Measurements from ENCODE around the gene ANKRD1. TPM values are rescaled to one million over a fixed set of nuclear protein-coding genes. Genes with fewer than 3 reads are reported as not detected.

The ANKRD1 gene
- total RNA-seq, 4 donors from 2014 or later, result 0.83 TPM; not detected in 3

DNA sequence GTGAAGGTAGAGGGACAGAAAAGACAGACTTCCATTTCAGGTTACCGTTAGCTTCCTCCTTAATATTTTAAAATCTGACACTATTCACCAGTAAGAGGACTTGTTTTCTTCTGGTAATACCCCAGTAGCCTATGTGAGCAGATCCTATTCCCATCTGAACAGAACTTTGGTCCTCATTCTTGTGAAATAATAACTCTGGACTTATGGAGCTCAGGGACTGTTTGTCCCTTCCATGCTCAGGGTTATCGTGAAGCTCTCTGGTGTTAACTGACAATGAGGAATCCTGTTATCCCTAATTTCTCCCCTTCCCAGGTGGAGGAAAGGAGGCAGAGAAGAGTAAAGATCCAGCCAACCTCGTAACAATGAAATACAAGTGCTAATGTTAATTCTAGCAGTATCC lies 47.0 kb upstream of the ANKRD1 start:
- DNase-seq (ENCODE audit: extremely low spot score), result no peak
- Histone ChIP-seq H3K27me3 (no peaks in the 10 kb centered on the region), H3K27ac (replicated peaks in 1 of 4) (no peak overlapping the region), H3K36me3 (no peaks in the 10 kb centered on the region), H3K4me1 (peaks cover 4 to 26% (median 12%) of the 10 kb centered on the region in 4 donors), H3K4me3 (no peak overlapping the region), H3K9me3 (no peaks in the 10 kb centered on the region)
- intact Hi-C loops (cut with DNase I), result no loop called here
- WGBS, result 83% methylated on average over 3 of the region's 3 CpGs
- no peak for TF ChIP-seq EP300 (IDR thresholded peaks at IDR 0.05)
- no peak for TF ChIP-seq POLR2AphosphoS5 (IDR thresholded peaks at IDR 0.05)
- TF ChIP-seq POLR2A (IDR thresholded peaks at IDR 0.05; ENCODE audit: low read depth), result no peak
- TF ChIP-seq, protein P1, sequence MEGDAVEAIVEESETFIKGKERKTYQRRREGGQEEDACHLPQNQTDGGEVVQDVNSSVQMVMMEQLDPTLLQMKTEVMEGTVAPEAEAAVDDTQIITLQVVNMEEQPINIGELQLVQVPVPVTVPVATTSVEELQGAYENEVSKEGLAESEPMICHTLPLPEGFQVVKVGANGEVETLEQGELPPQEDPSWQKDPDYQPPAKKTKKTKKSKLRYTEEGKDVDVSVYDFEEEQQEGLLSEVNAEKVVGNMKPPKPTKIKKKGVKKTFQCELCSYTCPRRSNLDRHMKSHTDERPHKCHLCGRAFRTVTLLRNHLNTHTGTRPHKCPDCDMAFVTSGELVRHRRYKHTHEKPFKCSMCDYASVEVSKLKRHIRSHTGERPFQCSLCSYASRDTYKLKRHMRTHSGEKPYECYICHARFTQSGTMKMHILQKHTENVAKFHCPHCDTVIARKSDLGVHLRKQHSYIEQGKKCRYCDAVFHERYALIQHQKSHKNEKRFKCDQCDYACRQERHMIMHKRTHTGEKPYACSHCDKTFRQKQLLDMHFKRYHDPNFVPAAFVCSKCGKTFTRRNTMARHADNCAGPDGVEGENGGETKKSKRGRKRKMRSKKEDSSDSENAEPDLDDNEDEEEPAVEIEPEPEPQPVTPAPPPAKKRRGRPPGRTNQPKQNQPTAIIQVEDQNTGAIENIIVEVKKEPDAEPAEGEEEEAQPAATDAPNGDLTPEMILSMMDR (IDR thresholded peaks at IDR 0.05), result no peak

GRCh38 chr10:90966146-90966545 lies 45.3 kb upstream of the ANKRD1 start:
- peak; percentile 19 for DNase-seq (ENCODE audit: extremely low spot score)
- H3K4me3 ChIP-seq, result no peak overlapping the region
- peaks cover 4 to 26% (median 12%) of the 10 kb centered on the region in 4 donors for H3K4me1 ChIP-seq
- no peak for TF ChIP-seq POLR2A (IDR thresholded peaks at IDR 0.05; ENCODE audit: low read depth)
- TF ChIP-seq, protein P1 (IDR thresholded peaks at IDR 0.05), result no peak
- TF ChIP-seq POLR2AphosphoS5 (IDR thresholded peaks at IDR 0.05), result no peak
- no peak for TF ChIP-seq EP300 (IDR thresholded peaks at IDR 0.05)
- H3K36me3 ChIP-seq, result no peaks in the 10 kb centered on the region
- H3K9me3 ChIP-seq, result no peaks in the 10 kb centered on the region
- no peaks in the 10 kb centered on the region for H3K27me3 ChIP-seq
- H3K27ac ChIP-seq (replicated peaks in 1 of 4), result no peak overlapping the region
- intact Hi-C loops (cut with DNase I), result no loop called here

DNA sequence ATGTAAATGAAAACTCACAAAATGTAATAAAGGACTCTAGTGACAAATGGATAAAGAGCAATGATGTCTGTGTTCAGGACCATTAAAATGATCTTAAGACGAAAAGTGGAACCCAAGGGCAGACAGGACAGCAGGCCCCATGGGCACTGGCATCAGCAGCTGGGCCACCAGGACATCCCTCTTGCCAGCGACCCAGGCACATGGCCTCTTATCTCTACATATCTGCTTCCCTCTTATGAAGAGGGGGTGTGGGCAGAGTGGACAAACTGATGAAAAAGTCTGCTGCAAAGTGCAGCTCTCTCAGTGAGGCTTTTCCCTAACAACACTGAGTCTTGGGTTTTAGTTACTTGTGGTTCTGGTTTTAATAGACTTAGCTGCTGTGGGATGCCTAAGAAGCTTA lies 44.8 kb upstream of the ANKRD1 start:
- intact Hi-C loops (cut with DNase I), result no loop called here
- Histone ChIP-seq H3K4me3 (no peak overlapping the region), H3K27me3 (no peaks in the 10 kb centered on the region), H3K27ac (replicated peaks in 1 of 4) (no peak overlapping the region), H3K36me3 (no peaks in the 10 kb centered on the region), H3K9me3 (no peaks in the 10 kb centered on the region), H3K4me1 (peaks cover 4 to 26% (median 12%) of the 10 kb centered on the region in 4 donors)
- TF ChIP-seq, protein P1 (IDR thresholded peaks at IDR 0.05), result no peak
- no peak for TF ChIP-seq EP300 (IDR thresholded peaks at IDR 0.05)
- no peak for TF ChIP-seq POLR2AphosphoS5 (IDR thresholded peaks at IDR 0.05)
- no peak for TF ChIP-seq POLR2A (IDR thresholded peaks at IDR 0.05; ENCODE audit: low read depth)
- no peak for DNase-seq (ENCODE audit: extremely low spot score)
- WGBS, result 76% methylated on average over 2 of the region's 2 CpGs

GRCh38 chr10:90964781-90965465 lies 44.0 kb upstream of the ANKRD1 start:
- peak; percentile 81 for DNase-seq (ENCODE audit: extremely low spot score)
- no peak for TF ChIP-seq POLR2AphosphoS5 (IDR thresholded peaks at IDR 0.05)
- TF ChIP-seq POLR2A (IDR thresholded peaks at IDR 0.05; ENCODE audit: low read depth), result no peak
- TF ChIP-seq EP300 (IDR thresholded peaks at IDR 0.05), result no peak
- TF ChIP-seq, protein P1 (IDR thresholded peaks at IDR 0.05), result no peak
- no peaks in the 10 kb centered on the region for H3K27me3 ChIP-seq
- WGBS, result 73% methylated on average over 1 of the region's 1 CpG
- no peak overlapping the region for H3K4me3 ChIP-seq
- H3K9me3 ChIP-seq, result no peaks in the 10 kb centered on the region
- H3K36me3 ChIP-seq, result no peaks in the 10 kb centered on the region
- intact Hi-C loops (cut with DNase I), result no loop called here
- H3K27ac ChIP-seq (replicated peaks in 1 of 4), result no peak overlapping the region
- H3K4me1 ChIP-seq, result peaks cover 8 to 32% (median 12%) of the 10 kb centered on the region in 4 donors

- intact Hi-C loops (cut with DNase I), result no loop called here
- H3K4me1 ChIP-seq, result peaks cover 6 to 19% (median 8%) of the 10 kb centered on the region in 4 donors
- no peak overlapping the region for H3K27ac ChIP-seq (replicated peaks in 1 of 4)
- TF ChIP-seq, protein P1 (IDR thresholded peaks at IDR 0.05), result no peak
- TF ChIP-seq EP300 (IDR thresholded peaks at IDR 0.05) (no peak), POLR2A (IDR thresholded peaks at IDR 0.05; ENCODE audit: low read depth) (no peak), POLR2AphosphoS5 (IDR thresholded peaks at IDR 0.05) (no peak)
- no peak overlapping the region for H3K4me3 ChIP-seq
- peak; percentile 78 for DNase-seq (ENCODE audit: extremely low spot score)
- no peaks in the 10 kb centered on the region for H3K27me3 ChIP-seq
- WGBS, result 90% methylated on average over 2 of the region's 2 CpGs
- no peaks in the 10 kb centered on the region for H3K9me3 ChIP-seq
- H3K36me3 ChIP-seq, result no peaks in the 10 kb centered on the region
These were observed 42.4 kb upstream of the ANKRD1 start for GRCh38 chr10:90963331-90963730.
